GM23338 (cell line): ENCODE measurements around the gene EEF1AKMT4. TPM values are rescaled to one million over a fixed set of nuclear protein-coding genes. Genes with fewer than 3 reads are reported as not detected.

Experiments used
- ATAC-seq: fragments of 200-7000 bp; cut with Tn5 transposase; 3 replicates; pipeline ENCODE4 v1.9.1; 2020
- DNase-seq: peaks from one replicate; pipeline ENCODE4 v3.0.0-alpha.2; 2015; ENCODE audit warnings: low spot score
- H2AFZ ChIP-seq: fragments of 200-600 bp; sonication (generic); 2 replicates; pipeline ENCODE4 v1.8.0; 2016; ENCODE audit warnings: antibody characterized with exemption, mild to moderate bottlenecking, moderate library complexity
- H3F3A ChIP-seq: fragments of 200-600 bp; sonication (generic); replicated peaks from 2 replicates; pipeline ENCODE4 v1.8.0; 2017; ENCODE audit warnings: antibody characterized with exemption, mixed run types, low read depth
- H3K27ac ChIP-seq: fragments of 200-600 bp; sonication (generic); 2 replicates; pipeline ENCODE4 v1.6.1; 2016; ENCODE audit warnings: low read depth
- H3K27me3 ChIP-seq: fragments of 200-600 bp; sonication (generic); 2 replicates; pipeline ENCODE4 v1.8.0; 2016; ENCODE audit warnings: mild to moderate bottlenecking, mixed run types, moderate library complexity; ENCODE audit not compliant: insufficient read depth
- H3K36me3 ChIP-seq: fragments of 200-600 bp; sonication (generic); 2 replicates; pipeline ENCODE4 v1.8.0; 2016; ENCODE audit warnings: mild to moderate bottlenecking; ENCODE audit not compliant: insufficient read depth
- H3K4me1 ChIP-seq: fragments of 200-600 bp; sonication (generic); 2 replicates; pipeline ENCODE4 v1.8.0; 2016; ENCODE audit warnings: mild to moderate bottlenecking, moderate library complexity; ENCODE audit not compliant: insufficient read depth
- H3K4me2 ChIP-seq: fragments of 200-600 bp; sonication (generic); 2 replicates; pipeline ENCODE4 v1.7.1; 2017; ENCODE audit warnings: mixed run types
- H3K4me3 ChIP-seq: fragments of 200-600 bp; sonication (generic); 2 replicates; pipeline ENCODE4 v1.6.1; 2016; ENCODE audit warnings: mixed run types
- H3K79me2 ChIP-seq: fragments of 200-600 bp; sonication (generic); replicated peaks from 2 replicates; pipeline ENCODE4 v1.8.0; 2017; ENCODE audit warnings: mild to moderate bottlenecking; ENCODE audit not compliant: insufficient read depth
- H3K9me2 ChIP-seq: fragments of 200-600 bp; sonication (generic); 2 replicates; pipeline ENCODE4 v1.8.0; 2017; ENCODE audit not compliant: insufficient read depth
- H4K20me1 ChIP-seq: fragments of 200-600 bp; sonication (generic); replicated peaks from 2 replicates; pipeline ENCODE4 v1.8.0; 2017; ENCODE audit warnings: mild to moderate bottlenecking; ENCODE audit not compliant: insufficient read depth
- H3K27ac Mint-ChIP-seq: 2 replicates; pipeline ENCODE4 v1.8.0; 2020; ENCODE audit warnings: inconsistent platforms, mild to moderate bottlenecking, moderate library complexity, mixed read lengths
- H3K27me3 Mint-ChIP-seq: 3 replicates; pipeline ENCODE4 v1.8.0; 2022; ENCODE audit warnings: low read depth, mild to moderate bottlenecking, moderate library complexity, mixed read lengths, inconsistent platforms; ENCODE audit not compliant: insufficient read depth, poor library complexity
- H3K36me3 Mint-ChIP-seq: 3 replicates; pipeline ENCODE4 v1.8.0; 2021; ENCODE audit warnings: low read depth, mild to moderate bottlenecking, inconsistent platforms, moderate library complexity, mixed read lengths
- H3K4me1 Mint-ChIP-seq: 3 replicates; pipeline ENCODE4 v1.8.0; 2020; ENCODE audit warnings: mild to moderate bottlenecking, inconsistent platforms, mixed read lengths
- H3K4me3 Mint-ChIP-seq: 3 replicates; pipeline ENCODE4 v1.8.0; 2021; ENCODE audit warnings: moderate library complexity, mild to moderate bottlenecking, inconsistent platforms, mixed read lengths
- H3K9me3 Mint-ChIP-seq: 3 replicates; pipeline ENCODE4 v1.8.0; 2020; ENCODE audit warnings: moderate library complexity, mild to moderate bottlenecking, inconsistent platforms, mixed read lengths
- CREB1 ChIP-seq: fragments of 250-450 bp; sonication (Bioruptor Pico); IDR thresholded peaks from 2 replicates; pipeline ENCODE4 v1.5.0; 2020; ENCODE audit warnings: low read depth, mild to moderate bottlenecking, moderate library complexity
- EZH2 ChIP-seq: fragments of 200-600 bp; sonication (generic); IDR thresholded peaks from one replicate; pipeline ENCODE4 v1.8.0; 2017; ENCODE audit warnings: antibody characterized with exemption, mild to moderate bottlenecking, low read depth; ENCODE audit not compliant: unreplicated experiment
- EZH2phosphoT487 ChIP-seq: fragments of 200-600 bp; sonication (generic); IDR thresholded peaks from one replicate; pipeline ENCODE4 v1.8.1; 2018; ENCODE audit warnings: antibody characterized with exemption; ENCODE audit not compliant: unreplicated experiment
- JUNB ChIP-seq: IDR thresholded peaks from one replicate; pipeline ENCODE4 v1.6.1; 2016; ENCODE audit warnings: antibody characterized with exemption; ENCODE audit not compliant: unreplicated experiment
- ZNF331 ChIP-seq: fragments of 250-450 bp; sonication (Bioruptor Pico); IDR thresholded peaks from 2 replicates; pipeline ENCODE4 v1.5.0; 2020; ENCODE audit warnings: low read depth, mild to moderate bottlenecking, moderate library complexity
- polyA plus RNA-seq: library from polyadenylated mRNA; unstranded; fragments of >200 nt; fragmentation: Nextera tagmentation; extraction: Ambion mirVana; gene quantifications from 2 replicates; pipeline ENCODE4 v1.2.1, GENCODE V29; 2016
- total RNA-seq: library from RNA; depleted of rRNA; stranded (reverse); fragments of >200 nt; shearing (Covaris generic); gene quantifications from 2 replicates; pipeline ENCODE4 v1.2.3, GENCODE V29; 2014
- TF ChIP-seq, protein P1 (sequence below): IDR thresholded peaks from one replicate; pipeline ENCODE4 v1.6.1; 2018; ENCODE audit warnings: antibody characterized with exemption; ENCODE audit not compliant: unreplicated experiment
- TF ChIP-seq, protein P2 (sequence below): fragments of 250-450 bp; sonication (Bioruptor Pico); IDR thresholded peaks from 2 replicates; pipeline ENCODE4 v1.5.0; 2020; ENCODE audit warnings: mild to moderate bottlenecking, moderate library complexity
- TF ChIP-seq, protein P3 (sequence below): IDR thresholded peaks from 2 replicates; pipeline ENCODE4 v1.6.1; 2016; ENCODE audit warnings: antibody characterized with exemption

The EEF1AKMT4 gene
- total and polyA plus RNA-seq, 2 experiments from 2014 or later: 12.9 to 14.3 TPM

DNA sequence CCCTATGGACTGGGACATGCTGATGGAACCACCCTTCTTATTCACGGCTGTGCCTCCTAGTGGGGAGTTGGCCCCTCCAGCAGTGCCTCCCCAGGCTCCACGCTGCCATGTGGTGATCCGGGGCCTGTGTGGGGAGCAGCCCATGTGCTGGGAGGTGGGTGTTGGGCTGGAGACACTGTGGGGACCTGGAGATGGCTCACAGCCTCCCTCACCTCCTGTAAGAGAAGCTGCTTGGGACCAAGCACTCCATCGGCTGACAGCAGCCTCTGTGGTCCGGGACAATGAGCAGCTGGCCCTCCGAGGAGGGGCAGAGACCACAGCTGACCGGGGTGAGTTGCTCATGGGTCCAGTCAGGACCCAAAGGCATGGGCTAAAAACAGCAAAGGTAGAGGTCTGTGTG lies 9.8 kb upstream of the EEF1AKMT4 start (continued):
- no peak for TF ChIP-seq CREB1 (CRISPR knock-in tag)

DNA sequence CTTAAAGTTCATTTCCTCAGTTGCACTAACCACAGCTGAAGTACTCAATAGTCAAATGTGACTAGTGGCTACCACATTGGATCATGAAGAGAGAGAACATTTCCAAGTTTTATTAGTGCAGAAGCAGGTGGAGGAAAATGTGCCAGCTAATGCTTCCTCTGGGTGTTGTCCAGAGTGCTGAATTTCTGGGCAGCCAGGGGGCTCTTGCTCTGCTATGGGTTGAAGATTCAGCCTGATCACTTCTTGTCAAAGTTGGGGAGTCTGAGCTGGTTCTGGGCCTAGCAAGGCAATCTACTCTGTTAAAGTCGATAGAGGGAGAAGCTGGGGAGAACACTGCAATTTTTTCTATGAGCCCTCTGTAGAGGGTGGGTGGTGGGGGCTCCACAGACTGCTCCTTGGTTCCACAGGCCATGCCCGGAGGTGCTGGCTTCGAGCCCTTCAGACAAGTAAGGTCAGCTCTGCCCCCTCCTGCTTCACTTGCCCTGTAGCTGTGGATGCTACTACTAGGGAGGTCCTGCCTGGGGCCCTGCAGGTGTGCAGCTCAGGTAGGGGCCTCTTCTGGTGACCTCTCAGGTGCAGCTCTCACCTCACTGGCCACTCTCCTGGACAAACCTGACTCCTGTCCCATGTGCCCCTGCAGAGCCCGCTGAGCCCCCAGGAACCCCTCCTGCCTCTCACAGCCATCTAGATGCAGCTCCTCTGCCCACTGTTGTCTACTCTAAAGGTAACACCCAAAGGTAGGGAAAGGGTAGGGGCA lies 8.9 kb upstream of the EEF1AKMT4 start:
- Histone ChIP-seq H2AFZ (no peak overlapping the region), H3K79me2 (no peaks in the 10 kb centered on the region), H3F3A (no peaks in the 10 kb centered on the region), H3K4me3 (peak overlapping the region; percentile 62), H3K27ac (no peak overlapping the region), H3K36me3 (peaks cover 3% of the 10 kb centered on the region; the same call in 1 of the 2 replicates), H3K4me2 (peak overlapping the region; percentile 84), H3K9me2 (no peaks in the 10 kb centered on the region), H3K27me3 (peaks cover 11% of the 10 kb centered on the region), H3K4me1 (no peaks in the 10 kb centered on the region), H4K20me1 (peaks cover 12% of the 10 kb centered on the region)
- ATAC-seq (peak; percentile 28), DNase-seq (peak; percentile 65)
- Mint-ChIP-seq H3K27ac (no peak overlapping the region), H3K4me1 (peaks cover 14% of the 10 kb centered on the region), H3K36me3 (peaks cover 33% of the 10 kb centered on the region), H3K4me3 (0 out of 3 replicates have a peak overlapping the region, but pooled peaks have one; percentile 38), H3K27me3 (peaks cover 9% of the 10 kb centered on the region), H3K9me3 (no peaks in the 10 kb centered on the region)
- TF ChIP-seq EZH2phosphoT487 (no peak), ZNF331 (CRISPR knock-in tag) (no peak)
- TF ChIP-seq, protein P1, sequence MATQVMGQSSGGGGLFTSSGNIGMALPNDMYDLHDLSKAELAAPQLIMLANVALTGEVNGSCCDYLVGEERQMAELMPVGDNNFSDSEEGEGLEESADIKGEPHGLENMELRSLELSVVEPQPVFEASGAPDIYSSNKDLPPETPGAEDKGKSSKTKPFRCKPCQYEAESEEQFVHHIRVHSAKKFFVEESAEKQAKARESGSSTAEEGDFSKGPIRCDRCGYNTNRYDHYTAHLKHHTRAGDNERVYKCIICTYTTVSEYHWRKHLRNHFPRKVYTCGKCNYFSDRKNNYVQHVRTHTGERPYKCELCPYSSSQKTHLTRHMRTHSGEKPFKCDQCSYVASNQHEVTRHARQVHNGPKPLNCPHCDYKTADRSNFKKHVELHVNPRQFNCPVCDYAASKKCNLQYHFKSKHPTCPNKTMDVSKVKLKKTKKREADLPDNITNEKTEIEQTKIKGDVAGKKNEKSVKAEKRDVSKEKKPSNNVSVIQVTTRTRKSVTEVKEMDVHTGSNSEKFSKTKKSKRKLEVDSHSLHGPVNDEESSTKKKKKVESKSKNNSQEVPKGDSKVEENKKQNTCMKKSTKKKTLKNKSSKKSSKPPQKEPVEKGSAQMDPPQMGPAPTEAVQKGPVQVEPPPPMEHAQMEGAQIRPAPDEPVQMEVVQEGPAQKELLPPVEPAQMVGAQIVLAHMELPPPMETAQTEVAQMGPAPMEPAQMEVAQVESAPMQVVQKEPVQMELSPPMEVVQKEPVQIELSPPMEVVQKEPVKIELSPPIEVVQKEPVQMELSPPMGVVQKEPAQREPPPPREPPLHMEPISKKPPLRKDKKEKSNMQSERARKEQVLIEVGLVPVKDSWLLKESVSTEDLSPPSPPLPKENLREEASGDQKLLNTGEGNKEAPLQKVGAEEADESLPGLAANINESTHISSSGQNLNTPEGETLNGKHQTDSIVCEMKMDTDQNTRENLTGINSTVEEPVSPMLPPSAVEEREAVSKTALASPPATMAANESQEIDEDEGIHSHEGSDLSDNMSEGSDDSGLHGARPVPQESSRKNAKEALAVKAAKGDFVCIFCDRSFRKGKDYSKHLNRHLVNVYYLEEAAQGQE: peak; percentile 79

DNA sequence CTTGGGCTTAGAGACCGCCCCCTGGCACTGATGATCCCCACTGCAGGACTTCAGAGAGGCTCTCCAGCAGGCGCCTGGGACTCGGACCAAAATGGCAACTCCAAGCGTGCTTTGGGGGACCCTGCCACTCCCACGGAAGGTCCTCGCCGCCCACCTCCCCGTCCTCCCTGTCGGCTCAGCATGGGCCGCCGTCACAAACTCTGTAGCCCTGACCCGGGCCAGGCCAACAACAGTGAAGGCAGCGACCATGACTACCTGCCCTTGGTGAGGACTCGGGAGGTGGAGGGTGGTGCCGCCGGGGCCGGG lies 8.4 kb upstream of the EEF1AKMT4 start:
- peak; percentile 17 for ATAC-seq
- no peaks in the 10 kb centered on the region for H3K9me3 Mint-ChIP-seq
- H3K4me3 Mint-ChIP-seq: peak overlapping the region; percentile 49; the same call in 2 of the 3 replicates
- H3K4me1 ChIP-seq: no peaks in the 10 kb centered on the region
- no peaks in the 10 kb centered on the region for H3K9me2 ChIP-seq
- H3K4me2 ChIP-seq: peak overlapping the region; percentile 84
- H3K27ac ChIP-seq: no peak overlapping the region
- no peak for DNase-seq
- H3F3A ChIP-seq: no peaks in the 10 kb centered on the region
- peaks cover 15% of the 10 kb centered on the region for H4K20me1 ChIP-seq
- peaks cover 39% of the 10 kb centered on the region for H3K36me3 Mint-ChIP-seq
- H3K4me1 Mint-ChIP-seq: peaks cover 10% of the 10 kb centered on the region
- H3K36me3 ChIP-seq: peaks cover 3% of the 10 kb centered on the region; the same call in 1 of the 2 replicates
- H3K27me3 Mint-ChIP-seq: peaks cover 9% of the 10 kb centered on the region
- H3K27ac Mint-ChIP-seq: no peak overlapping the region
- H3K4me3 ChIP-seq: peak overlapping the region; percentile 62
- H3K79me2 ChIP-seq: 0 out of 2 replicates have a peak, but pooled peaks cover 2% of the 10 kb centered on the region
- peaks cover 11% of the 10 kb centered on the region for H3K27me3 ChIP-seq
- H2AFZ ChIP-seq: no peak overlapping the region
- no peak for TF ChIP-seq EZH2phosphoT487
- no peak for TF ChIP-seq CREB1 (CRISPR knock-in tag)
- TF ChIP-seq, protein P2, sequence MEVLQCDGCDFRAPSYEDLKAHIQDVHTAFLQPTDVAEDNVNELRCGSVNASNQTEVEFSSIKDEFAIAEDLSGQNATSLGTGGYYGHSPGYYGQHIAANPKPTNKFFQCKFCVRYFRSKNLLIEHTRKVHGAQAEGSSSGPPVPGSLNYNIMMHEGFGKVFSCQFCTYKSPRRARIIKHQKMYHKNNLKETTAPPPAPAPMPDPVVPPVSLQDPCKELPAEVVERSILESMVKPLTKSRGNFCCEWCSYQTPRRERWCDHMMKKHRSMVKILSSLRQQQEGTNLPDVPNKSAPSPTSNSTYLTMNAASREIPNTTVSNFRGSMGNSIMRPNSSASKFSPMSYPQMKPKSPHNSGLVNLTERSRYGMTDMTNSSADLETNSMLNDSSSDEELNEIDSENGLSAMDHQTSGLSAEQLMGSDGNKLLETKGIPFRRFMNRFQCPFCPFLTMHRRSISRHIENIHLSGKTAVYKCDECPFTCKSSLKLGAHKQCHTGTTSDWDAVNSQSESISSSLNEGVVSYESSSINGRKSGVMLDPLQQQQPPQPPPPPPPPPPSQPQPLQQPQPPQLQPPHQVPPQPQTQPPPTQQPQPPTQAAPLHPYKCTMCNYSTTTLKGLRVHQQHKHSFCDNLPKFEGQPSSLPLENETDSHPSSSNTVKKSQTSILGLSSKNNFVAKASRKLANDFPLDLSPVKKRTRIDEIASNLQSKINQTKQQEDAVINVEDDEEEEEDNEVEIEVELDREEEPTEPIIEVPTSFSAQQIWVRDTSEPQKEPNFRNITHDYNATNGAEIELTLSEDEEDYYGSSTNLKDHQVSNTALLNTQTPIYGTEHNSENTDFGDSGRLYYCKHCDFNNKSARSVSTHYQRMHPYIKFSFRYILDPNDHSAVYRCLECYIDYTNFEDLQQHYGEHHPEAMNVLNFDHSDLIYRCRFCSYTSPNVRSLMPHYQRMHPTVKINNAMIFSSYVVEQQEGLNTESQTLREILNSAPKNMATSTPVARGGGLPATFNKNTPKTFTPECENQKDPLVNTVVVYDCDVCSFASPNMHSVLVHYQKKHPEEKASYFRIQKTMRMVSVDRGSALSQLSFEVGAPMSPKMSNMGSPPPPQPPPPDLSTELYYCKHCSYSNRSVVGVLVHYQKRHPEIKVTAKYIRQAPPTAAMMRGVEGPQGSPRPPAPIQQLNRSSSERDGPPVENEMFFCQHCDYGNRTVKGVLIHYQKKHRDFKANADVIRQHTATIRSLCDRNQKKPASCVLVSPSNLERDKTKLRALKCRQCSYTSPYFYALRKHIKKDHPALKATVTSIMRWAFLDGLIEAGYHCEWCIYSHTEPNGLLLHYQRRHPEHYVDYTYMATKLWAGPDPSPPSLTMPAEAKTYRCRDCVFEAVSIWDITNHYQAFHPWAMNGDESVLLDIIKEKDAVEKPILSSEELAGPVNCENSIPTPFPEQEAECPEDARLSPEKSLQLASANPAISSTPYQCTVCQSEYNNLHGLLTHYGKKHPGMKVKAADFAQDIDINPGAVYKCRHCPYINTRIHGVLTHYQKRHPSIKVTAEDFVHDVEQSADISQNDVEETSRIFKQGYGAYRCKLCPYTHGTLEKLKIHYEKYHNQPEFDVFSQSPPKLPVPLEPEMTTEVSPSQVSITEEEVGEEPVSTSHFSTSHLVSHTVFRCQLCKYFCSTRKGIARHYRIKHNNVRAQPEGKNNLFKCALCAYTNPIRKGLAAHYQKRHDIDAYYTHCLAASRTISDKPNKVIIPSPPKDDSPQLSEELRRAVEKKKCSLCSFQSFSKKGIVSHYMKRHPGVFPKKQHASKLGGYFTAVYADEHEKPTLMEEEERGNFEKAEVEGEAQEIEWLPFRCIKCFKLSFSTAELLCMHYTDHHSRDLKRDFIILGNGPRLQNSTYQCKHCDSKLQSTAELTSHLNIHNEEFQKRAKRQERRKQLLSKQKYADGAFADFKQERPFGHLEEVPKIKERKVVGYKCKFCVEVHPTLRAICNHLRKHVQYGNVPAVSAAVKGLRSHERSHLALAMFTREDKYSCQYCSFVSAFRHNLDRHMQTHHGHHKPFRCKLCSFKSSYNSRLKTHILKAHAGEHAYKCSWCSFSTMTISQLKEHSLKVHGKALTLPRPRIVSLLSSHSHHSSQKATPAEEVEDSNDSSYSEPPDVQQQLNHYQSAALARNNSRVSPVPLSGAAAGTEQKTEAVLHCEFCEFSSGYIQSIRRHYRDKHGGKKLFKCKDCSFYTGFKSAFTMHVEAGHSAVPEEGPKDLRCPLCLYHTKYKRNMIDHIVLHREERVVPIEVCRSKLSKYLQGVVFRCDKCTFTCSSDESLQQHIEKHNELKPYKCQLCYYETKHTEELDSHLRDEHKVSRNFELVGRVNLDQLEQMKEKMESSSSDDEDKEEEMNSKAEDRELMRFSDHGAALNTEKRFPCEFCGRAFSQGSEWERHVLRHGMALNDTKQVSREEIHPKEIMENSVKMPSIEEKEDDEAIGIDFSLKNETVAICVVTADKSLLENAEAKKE (CRISPR knock-in tag): no peak
- TF ChIP-seq, protein P3, sequence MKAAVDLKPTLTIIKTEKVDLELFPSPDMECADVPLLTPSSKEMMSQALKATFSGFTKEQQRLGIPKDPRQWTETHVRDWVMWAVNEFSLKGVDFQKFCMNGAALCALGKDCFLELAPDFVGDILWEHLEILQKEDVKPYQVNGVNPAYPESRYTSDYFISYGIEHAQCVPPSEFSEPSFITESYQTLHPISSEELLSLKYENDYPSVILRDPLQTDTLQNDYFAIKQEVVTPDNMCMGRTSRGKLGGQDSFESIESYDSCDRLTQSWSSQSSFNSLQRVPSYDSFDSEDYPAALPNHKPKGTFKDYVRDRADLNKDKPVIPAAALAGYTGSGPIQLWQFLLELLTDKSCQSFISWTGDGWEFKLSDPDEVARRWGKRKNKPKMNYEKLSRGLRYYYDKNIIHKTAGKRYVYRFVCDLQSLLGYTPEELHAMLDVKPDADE: no peak
- TF ChIP-seq JUNB: no peak
- no peak for TF ChIP-seq EZH2
